ENCODE results near the gene IPCEF1.

GRCh38 chr6:154202958-154203357 is 153.6 kb downstream of the IPCEF1 start:
- TF ChIP-seq CTCF (IDR thresholded peaks at IDR 0.05) = no peak
- no peak for TF ChIP-seq POLR2A (IDR thresholded peaks at IDR 0.05)

Measured in thyroid gland (tissue), 4 donors.